Motor neuron (in vitro differentiated cells): ENCODE data around the gene ICOSLG. TPM values are rescaled to one million over a fixed set of nuclear protein-coding genes. Genes with fewer than 3 reads are reported as not detected.
"Not testable (repeated sequence)": the region's sequence is repeated elsewhere in the genome, so short reads cannot be mapped to it uniquely, and the experiment has no call there.

Experiments
- ATAC-seq, 8 experiments: fragments of 200-7000 bp; cut with Tn5 transposase; replicated peaks in 6 of 8; 2 replicates each; pipeline ENCODE4 v1.8.0; 2021; ENCODE audit warnings: mild to moderate bottlenecking in 8 of 8, moderate library complexity in 8 of 8
- H3K27ac ChIP-seq, 2 donors: fragments of 250-450 bp; sonication (Bioruptor Pico); 2 replicates each; pipeline ENCODE4 v1.9.0; 2021; ENCODE audit warnings: antibody characterized with exemption in 2 of 2, mild to moderate bottlenecking in 2 of 2, moderate library complexity in 1 of 2
- H3K4me1 ChIP-seq, 2 donors: fragments of 250-450 bp; sonication (Bioruptor Pico); replicated peaks in 1 of 2; 2 replicates each; pipeline ENCODE4 v1.6.1; 2021; ENCODE audit warnings: antibody characterized with exemption in 2 of 2, mild to moderate bottlenecking in 2 of 2, moderate library complexity in 1 of 2
- H3K4me3 ChIP-seq, 5 donors: fragments of 250-450 bp; sonication (Bioruptor Pico); 2 replicates each; pipeline ENCODE4 v1.9.0; 2021; ENCODE audit warnings: antibody characterized with exemption in 5 of 5, mild to moderate bottlenecking in 5 of 5, moderate library complexity in 4 of 5
- WGBS, 10 experiments: fragments of 450-650 bp; shearing (Covaris generic); methylation state at CpG; one replicate each; pipeline ENCODE4 v1.0.0; 2022; 5-methylcytosine and 5-hydroxymethylcytosine counted together
- in situ Hi-C, 9 experiments: fragments of 400-800 bp; cut with MboI; loops; one replicate each; pipeline ENCODE4 v1.15.0; 2021; ENCODE audit warnings: low sequenced_read_pairs in 9 of 9, low pct_unique_long_range_greater_than_20kb in 2 of 9; ENCODE audit not compliant: unreplicated experiment in 9 of 9
- total RNA-seq, 8 experiments: library from RNA; unstranded; fragments of 300-600 nt; gene quantifications; 2 replicates each; pipeline versions ENCODE4 v1.2.3 to v1.2.4, GENCODE V29; 2022

The ICOSLG gene
- total RNA-seq, result 1 to 10 TPM in 4 of 8 experiments, under 1 TPM in 4; 0.09 to 8.9 (median 0.71) TPM

GRCh38 chr21:44240842-44241241 is at the start of gene ICOSLG:
Gene ICOSLG (minus strand): TSS chr21:44240943. CDS start chr21:44240817, 126 bp downstream.
- H3K4me1 ChIP-seq, in situ Hi-C loops, H3K27ac ChIP-seq, H3K4me3 ChIP-seq: not testable (repeated sequence)
- WGBS, 10 experiments, result no CpG with 5 or more reads among the region's 53 CpGs
- ATAC-seq, result peak; percentile 71 to 80 (median 77)

GRCh38 chr21:44289381-44290010 is 48.8 kb upstream of the ICOSLG start:
- in situ Hi-C loops, result no loop called here
- peaks cover 5 to 6% of the 10 kb centered on the region in 2 donors for H3K4me1 ChIP-seq
- 78 to 100% methylated on average over 1 to 12 of the region's 24 CpGs; no CpG with 5 or more reads in 8 of the 10 experiments for WGBS, 10 experiments
- ATAC-seq, result no peak
- H3K27ac ChIP-seq, result no peak overlapping the region
- H3K4me3 ChIP-seq, result no peak overlapping the region

GRCh38 chr21:44288251-44289110 is 47.7 kb upstream of the ICOSLG start:
- Histone ChIP-seq H3K27ac (no peak overlapping the region), H3K4me1 (peaks cover 10% of the 10 kb centered on the region in 2 donors), H3K4me3 (no peak overlapping the region)
- 53 to 100% (median 79%) methylated on average over 2 to 4 of the region's 23 CpGs; no CpG with 5 or more reads in 5 of the 10 experiments for WGBS, 10 experiments
- no peak for ATAC-seq
- in situ Hi-C loops, result no loop called here

GRCh38 chr21:44286716-44287632 is 46.2 kb upstream of the ICOSLG start:
- Histone ChIP-seq H3K4me1 (peaks cover 13% of the 10 kb centered on the region in 2 donors), H3K27ac (no peak overlapping the region), H3K4me3 (no peak overlapping the region)
- in situ Hi-C loops, result no loop called here
- ATAC-seq, result peak in 1 of 8 experiments; percentile 27
- no CpG with 5 or more reads among the region's 31 CpGs for WGBS, 10 experiments

GRCh38 chr21:44286086-44286715 is 45.5 kb upstream of the ICOSLG start:
- Histone ChIP-seq H3K4me1 (peaks cover 13% of the 10 kb centered on the region in 2 donors), H3K27ac (no peak overlapping the region), H3K4me3 (peak overlapping the region in 1 of 5 donors; percentile 13)
- ATAC-seq, result no peak
- in situ Hi-C loops, result no loop called here
- 80% methylated on average over 1 of the region's 21 CpGs; no CpG with 5 or more reads in 9 of the 10 experiments for WGBS, 10 experiments

- peak; percentile 65 to 95 (median 89) for ATAC-seq
- in situ Hi-C loops, result no loop called here
- 30 to 93% methylated on average over 2 to 3 of the region's 56 CpGs; no CpG with 5 or more reads in 8 of the 10 experiments for WGBS, 10 experiments
- Histone ChIP-seq H3K4me3 (peak within 1 kb of the TSS in 3 of 5 donors; percentile 3 to 21 (median 13)), H3K27ac (no peak within 1 kb of the TSS), H3K4me1 (peaks cover 13% of the 10 kb centered on the region in 2 donors)
These were observed 44.6 kb upstream of the ICOSLG start, which contains the start of gene AIRE for GRCh38 chr21:44285138-44285992. Gene AIRE (plus strand): TSS chr21:44285876. CDS start chr21:44286007, 131 bp downstream.

- H3K4me3 ChIP-seq, result no peak overlapping the region
- WGBS, 10 experiments, result 39 to 84% (median 77%) methylated on average over 1 to 4 of the region's 11 CpGs; no CpG with 5 or more reads in 6 of the 10 experiments
- peaks cover 13% of the 10 kb centered on the region in 2 donors for H3K4me1 ChIP-seq
- H3K27ac ChIP-seq, result no peak overlapping the region
- no peak for ATAC-seq
- in situ Hi-C loops, result no loop called here
These were observed 43.2 kb upstream of the ICOSLG start for GRCh38 chr21:44283948-44284347.

GRCh38 chr21:44283211-44283785 is 42.6 kb upstream of the ICOSLG start:
- H3K4me3 ChIP-seq, in situ Hi-C loops, H3K27ac ChIP-seq, ATAC-seq: not testable (repeated sequence)
- peaks cover 13% of the 10 kb centered on the region in 2 donors for H3K4me1 ChIP-seq
- 80% methylated on average over 1 of the region's 11 CpGs; no CpG with 5 or more reads in 9 of the 10 experiments for WGBS, 10 experiments

- 80 to 83% methylated on average over 1 to 2 of the region's 9 CpGs; no CpG with 5 or more reads in 8 of the 10 experiments for WGBS, 10 experiments
- no peak for ATAC-seq
- Histone ChIP-seq H3K4me3 (no peak overlapping the region), H3K27ac (no peak overlapping the region), H3K4me1 (peaks cover 13% of the 10 kb centered on the region in 2 donors)
- in situ Hi-C loops, result no loop called here
These were observed 41.6 kb upstream of the ICOSLG start for GRCh38 chr21:44282370-44282769.

- Histone ChIP-seq H3K27ac (no peak overlapping the region), H3K4me3 (no peak overlapping the region), H3K4me1 (peaks cover 13% of the 10 kb centered on the region in 2 donors)
- WGBS, 10 experiments, result 80 to 97% (median 96%) methylated on average over 1 to 5 of the region's 9 CpGs; no CpG with 5 or more reads in 5 of the 10 experiments
- in situ Hi-C loops, result no loop called here
- no peak for ATAC-seq
These were observed 41.1 kb upstream of the ICOSLG start for GRCh38 chr21:44281801-44282200.
